WTC11 (cell line): ENCODE data around the gene SERPINA9. TPM values are rescaled to one million over a fixed set of nuclear protein-coding genes. Genes with fewer than 3 reads are reported as not detected.

ENCODE experiments used
- ATAC-seq: fragments of 200-7000 bp; cut with Tn5 transposase; 2 replicates; pipeline ENCODE4 v1.10.0; 2021; ENCODE audit warnings: mild to moderate bottlenecking, moderate library complexity
- CTCF ChIA-PET: fragments of 300-600 bp; sonication (Branson Sonifier 250); formaldehyde crosslinking; loops from one replicate; lab custom pipeline; 2021; ENCODE audit warnings: antibody characterized with exemption; lab: Charles Lee
- POLR2A ChIA-PET: fragments of 350-600 bp; sonication (Branson Sonifier 250); formaldehyde crosslinking; loops from one replicate; lab custom pipeline; 2021; ENCODE audit warnings: antibody characterized with exemption; lab: Charles Lee
- DNase-seq: peaks from one replicate; pipeline ENCODE4 v3.0.0; 2021; ENCODE audit warnings: low spot score
- H3K27ac Mint-ChIP-seq: 2 replicates; pipeline ENCODE4 v1.8.0; 2021; ENCODE audit warnings: mixed read lengths
- H3K27me3 Mint-ChIP-seq: 2 replicates; pipeline ENCODE4 v1.8.0; 2021; ENCODE audit warnings: low read depth, mild to moderate bottlenecking, moderate library complexity, mixed read lengths
- H3K36me3 Mint-ChIP-seq: 2 replicates; pipeline ENCODE4 v1.8.0; 2021; ENCODE audit warnings: mixed read lengths
- H3K4me1 Mint-ChIP-seq: 2 replicates; pipeline ENCODE4 v1.8.0; 2022; ENCODE audit warnings: mixed read lengths
- H3K4me3 Mint-ChIP-seq: 2 replicates; pipeline ENCODE4 v1.8.0; 2021; ENCODE audit warnings: mild to moderate bottlenecking, moderate library complexity, mixed read lengths
- H3K9me3 Mint-ChIP-seq: 2 replicates; pipeline ENCODE4 v1.8.0; 2021; ENCODE audit warnings: mixed read lengths
- CREM ChIP-seq: sonication (generic); formaldehyde crosslinking; IDR thresholded peaks from 2 replicates; pipeline ENCODE4 v1.8.1; 2022; ENCODE audit warnings: mild to moderate bottlenecking, missing genetic modification reagents, moderate library complexity
- ELF4 ChIP-seq: sonication (generic); formaldehyde crosslinking; IDR thresholded peaks from 2 replicates; pipeline ENCODE4 v1.8.1; 2022; ENCODE audit warnings: low read depth, mild to moderate bottlenecking, moderate library complexity, missing genetic modification reagents
- GABPB1 ChIP-seq: sonication (generic); formaldehyde crosslinking; IDR thresholded peaks from 2 replicates; pipeline ENCODE4 v1.8.1; 2023; ENCODE audit warnings: mild to moderate bottlenecking, missing genetic modification reagents
- IRF2 ChIP-seq: sonication (generic); formaldehyde crosslinking; IDR thresholded peaks from 2 replicates; pipeline ENCODE4 v1.8.0; 2022; ENCODE audit warnings: low read depth, missing genetic modification reagents, borderline replicate concordance
- NFATC4 ChIP-seq: fragments of 250-450 bp; sonication (Bioruptor Pico); IDR thresholded peaks from 2 replicates; pipeline ENCODE4 v1.9.0; 2021; ENCODE audit warnings: mild to moderate bottlenecking
- NFYB ChIP-seq: sonication (generic); formaldehyde crosslinking; conservative IDR thresholded peaks from 2 replicates; pipeline ENCODE4 v1.8.0; 2022; ENCODE audit warnings: low read depth, missing genetic modification reagents
- RORB ChIP-seq: fragments of 250-450 bp; sonication (Bioruptor Pico); IDR thresholded peaks from 2 replicates; pipeline ENCODE4 v1.9.0; 2021; ENCODE audit warnings: mild to moderate bottlenecking
- ZNF138 ChIP-seq: sonication (generic); formaldehyde crosslinking; conservative IDR thresholded peaks from 2 replicates; pipeline ENCODE4 v1.8.1; 2022; ENCODE audit warnings: mild to moderate bottlenecking, moderate library complexity, missing genetic modification reagents
- ZNF263 ChIP-seq: sonication (generic); formaldehyde crosslinking; IDR thresholded peaks from 2 replicates; pipeline ENCODE4 v1.8.1; 2022; ENCODE audit warnings: low read depth, mild to moderate bottlenecking, moderate library complexity, missing genetic modification reagents
- ZNF317 ChIP-seq: sonication (generic); formaldehyde crosslinking; IDR thresholded peaks from 2 replicates; pipeline ENCODE4 v1.8.1; 2023; ENCODE audit warnings: low read depth, mild to moderate bottlenecking, moderate library complexity, missing genetic modification reagents, borderline replicate concordance
- ZNF396 ChIP-seq: fragments of 250-450 bp; sonication (Bioruptor Pico); IDR thresholded peaks from 2 replicates; pipeline ENCODE4 v1.8.0; 2021; ENCODE audit warnings: mild to moderate bottlenecking, moderate library complexity, borderline replicate concordance
- total RNA-seq: library from RNA; stranded (reverse); gene quantifications from 3 replicates; pipeline ENCODE4 v1.2.3, GENCODE V29; 2021
- TF ChIP-seq, protein P1 (sequence below): sonication (generic); formaldehyde crosslinking; IDR thresholded peaks from 2 replicates; pipeline ENCODE4 v1.8.1; 2023; ENCODE audit warnings: mild to moderate bottlenecking, missing genetic modification reagents, borderline replicate concordance
- TF ChIP-seq, protein P2 (sequence below): sonication (generic); formaldehyde crosslinking; conservative IDR thresholded peaks from 2 replicates; pipeline ENCODE4 v1.8.1; 2022; ENCODE audit warnings: mild to moderate bottlenecking, missing genetic modification reagents
- TF ChIP-seq, protein P3 (sequence below): sonication (generic); formaldehyde crosslinking; IDR thresholded peaks from 2 replicates; pipeline ENCODE4 v1.8.1; 2023; ENCODE audit warnings: mild to moderate bottlenecking, missing genetic modification reagents
- TF ChIP-seq, protein P4 (sequence below): sonication (generic); formaldehyde crosslinking; IDR thresholded peaks from 2 replicates; pipeline ENCODE4 v1.8.1; 2022; ENCODE audit warnings: mild to moderate bottlenecking, moderate library complexity, missing genetic modification reagents
- TF ChIP-seq, protein P5 (sequence below): sonication (generic); formaldehyde crosslinking; IDR thresholded peaks from 2 replicates; pipeline ENCODE4 v1.8.0; 2022; ENCODE audit warnings: mild to moderate bottlenecking, missing genetic modification reagents
- TF ChIP-seq, protein P6 (sequence below): sonication (generic); formaldehyde crosslinking; IDR thresholded peaks from 2 replicates; pipeline ENCODE4 v1.8.0; 2022; ENCODE audit warnings: mild to moderate bottlenecking, missing genetic modification reagents
- TF ChIP-seq, protein P7 (sequence below): sonication (generic); formaldehyde crosslinking; conservative IDR thresholded peaks from 2 replicates; pipeline ENCODE4 v1.8.1; 2023; ENCODE audit warnings: mild to moderate bottlenecking, low read depth, missing genetic modification reagents, moderate library complexity

SERPINA9 gene
- total RNA-seq, 1 experiment from 2014 or later, result not detected

DNA sequence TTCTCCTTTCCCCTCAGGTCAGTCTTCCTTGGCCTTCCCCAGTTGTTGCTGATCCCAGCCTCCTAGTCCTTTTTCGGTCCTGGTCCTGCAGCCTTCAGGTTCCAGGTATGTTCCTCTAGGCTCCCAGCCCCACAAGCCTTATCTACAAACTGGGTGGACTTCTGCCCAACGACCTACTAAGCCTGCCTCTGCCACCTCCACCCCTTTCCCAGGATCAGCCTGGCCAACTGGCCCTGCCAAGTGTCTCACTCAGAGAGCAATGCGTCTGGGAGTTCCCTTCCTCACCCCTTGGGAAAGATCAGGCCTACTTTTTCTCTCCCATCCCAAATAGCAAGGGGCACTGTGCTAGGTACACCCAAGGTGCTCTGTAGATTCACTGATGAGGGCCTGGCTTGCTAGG lies 33.4 kb upstream of the SERPINA9 start, which contains the start of gene SERPINA12:
Gene SERPINA12 (minus strand): TSS at position 114 of the 400 bp plus-strand sequence. CDS start 11,072 bp downstream, outside the sequence.
- H3K9me3 Mint-ChIP-seq, result no peaks in the 10 kb centered on the region
- no peak within 1 kb of the TSS for H3K27ac Mint-ChIP-seq
- no peaks in the 10 kb centered on the region for H3K27me3 Mint-ChIP-seq
- ChIA-PET POLR2A (no interaction called here), CTCF (interaction anchor here (2.1 to 3.3 kb wide), 2 partner anchors 23 to 75 kb away, joined by 10 to 13 read pairs; no protein-coding TSS in a partner anchor)
- H3K4me3 Mint-ChIP-seq, result no peak within 1 kb of the TSS
- no peak for TF ChIP-seq NFYB (CRISPR knock-in tag)
- TF ChIP-seq, protein P1, sequence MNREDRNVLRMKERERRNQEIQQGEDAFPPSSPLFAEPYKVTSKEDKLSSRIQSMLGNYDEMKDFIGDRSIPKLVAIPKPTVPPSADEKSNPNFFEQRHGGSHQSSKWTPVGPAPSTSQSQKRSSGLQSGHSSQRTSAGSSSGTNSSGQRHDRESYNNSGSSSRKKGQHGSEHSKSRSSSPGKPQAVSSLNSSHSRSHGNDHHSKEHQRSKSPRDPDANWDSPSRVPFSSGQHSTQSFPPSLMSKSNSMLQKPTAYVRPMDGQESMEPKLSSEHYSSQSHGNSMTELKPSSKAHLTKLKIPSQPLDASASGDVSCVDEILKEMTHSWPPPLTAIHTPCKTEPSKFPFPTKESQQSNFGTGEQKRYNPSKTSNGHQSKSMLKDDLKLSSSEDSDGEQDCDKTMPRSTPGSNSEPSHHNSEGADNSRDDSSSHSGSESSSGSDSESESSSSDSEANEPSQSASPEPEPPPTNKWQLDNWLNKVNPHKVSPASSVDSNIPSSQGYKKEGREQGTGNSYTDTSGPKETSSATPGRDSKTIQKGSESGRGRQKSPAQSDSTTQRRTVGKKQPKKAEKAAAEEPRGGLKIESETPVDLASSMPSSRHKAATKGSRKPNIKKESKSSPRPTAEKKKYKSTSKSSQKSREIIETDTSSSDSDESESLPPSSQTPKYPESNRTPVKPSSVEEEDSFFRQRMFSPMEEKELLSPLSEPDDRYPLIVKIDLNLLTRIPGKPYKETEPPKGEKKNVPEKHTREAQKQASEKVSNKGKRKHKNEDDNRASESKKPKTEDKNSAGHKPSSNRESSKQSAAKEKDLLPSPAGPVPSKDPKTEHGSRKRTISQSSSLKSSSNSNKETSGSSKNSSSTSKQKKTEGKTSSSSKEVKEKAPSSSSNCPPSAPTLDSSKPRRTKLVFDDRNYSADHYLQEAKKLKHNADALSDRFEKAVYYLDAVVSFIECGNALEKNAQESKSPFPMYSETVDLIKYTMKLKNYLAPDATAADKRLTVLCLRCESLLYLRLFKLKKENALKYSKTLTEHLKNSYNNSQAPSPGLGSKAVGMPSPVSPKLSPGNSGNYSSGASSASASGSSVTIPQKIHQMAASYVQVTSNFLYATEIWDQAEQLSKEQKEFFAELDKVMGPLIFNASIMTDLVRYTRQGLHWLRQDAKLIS, result no peak
- TF ChIP-seq, protein P2, sequence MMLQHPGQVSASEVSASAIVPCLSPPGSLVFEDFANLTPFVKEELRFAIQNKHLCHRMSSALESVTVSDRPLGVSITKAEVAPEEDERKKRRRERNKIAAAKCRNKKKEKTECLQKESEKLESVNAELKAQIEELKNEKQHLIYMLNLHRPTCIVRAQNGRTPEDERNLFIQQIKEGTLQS, result no peak
- TF ChIP-seq ZNF317 (CRISPR knock-in tag), result no peak
- no peak for TF ChIP-seq ELF4 (CRISPR knock-in tag)
- TF ChIP-seq, protein P3, sequence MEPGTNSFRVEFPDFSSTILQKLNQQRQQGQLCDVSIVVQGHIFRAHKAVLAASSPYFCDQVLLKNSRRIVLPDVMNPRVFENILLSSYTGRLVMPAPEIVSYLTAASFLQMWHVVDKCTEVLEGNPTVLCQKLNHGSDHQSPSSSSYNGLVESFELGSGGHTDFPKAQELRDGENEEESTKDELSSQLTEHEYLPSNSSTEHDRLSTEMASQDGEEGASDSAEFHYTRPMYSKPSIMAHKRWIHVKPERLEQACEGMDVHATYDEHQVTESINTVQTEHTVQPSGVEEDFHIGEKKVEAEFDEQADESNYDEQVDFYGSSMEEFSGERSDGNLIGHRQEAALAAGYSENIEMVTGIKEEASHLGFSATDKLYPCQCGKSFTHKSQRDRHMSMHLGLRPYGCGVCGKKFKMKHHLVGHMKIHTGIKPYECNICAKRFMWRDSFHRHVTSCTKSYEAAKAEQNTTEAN (CRISPR knock-in tag), result no peak
- no peak for TF ChIP-seq ZNF263 (CRISPR knock-in tag)
- no peak for TF ChIP-seq CREM
- TF ChIP-seq, protein P4, sequence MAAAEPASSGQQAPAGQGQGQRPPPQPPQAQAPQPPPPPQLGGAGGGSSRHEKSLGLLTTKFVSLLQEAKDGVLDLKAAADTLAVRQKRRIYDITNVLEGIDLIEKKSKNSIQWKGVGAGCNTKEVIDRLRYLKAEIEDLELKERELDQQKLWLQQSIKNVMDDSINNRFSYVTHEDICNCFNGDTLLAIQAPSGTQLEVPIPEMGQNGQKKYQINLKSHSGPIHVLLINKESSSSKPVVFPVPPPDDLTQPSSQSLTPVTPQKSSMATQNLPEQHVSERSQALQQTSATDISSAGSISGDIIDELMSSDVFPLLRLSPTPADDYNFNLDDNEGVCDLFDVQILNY, result no peak
- TF ChIP-seq, protein P5, sequence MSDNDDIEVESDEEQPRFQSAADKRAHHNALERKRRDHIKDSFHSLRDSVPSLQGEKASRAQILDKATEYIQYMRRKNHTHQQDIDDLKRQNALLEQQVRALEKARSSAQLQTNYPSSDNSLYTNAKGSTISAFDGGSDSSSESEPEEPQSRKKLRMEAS, result no peak
- TF ChIP-seq IRF2 (CRISPR knock-in tag), result no peak
- TF ChIP-seq, protein P6, sequence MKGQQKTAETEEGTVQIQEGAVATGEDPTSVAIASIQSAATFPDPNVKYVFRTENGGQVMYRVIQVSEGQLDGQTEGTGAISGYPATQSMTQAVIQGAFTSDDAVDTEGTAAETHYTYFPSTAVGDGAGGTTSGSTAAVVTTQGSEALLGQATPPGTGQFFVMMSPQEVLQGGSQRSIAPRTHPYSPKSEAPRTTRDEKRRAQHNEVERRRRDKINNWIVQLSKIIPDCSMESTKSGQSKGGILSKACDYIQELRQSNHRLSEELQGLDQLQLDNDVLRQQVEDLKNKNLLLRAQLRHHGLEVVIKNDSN, result no peak
- TF ChIP-seq NFATC4 (CRISPR knock-in tag), result no peak
- TF ChIP-seq ZNF138 (CRISPR knock-in tag), result no peak
- TF ChIP-seq, protein P7, sequence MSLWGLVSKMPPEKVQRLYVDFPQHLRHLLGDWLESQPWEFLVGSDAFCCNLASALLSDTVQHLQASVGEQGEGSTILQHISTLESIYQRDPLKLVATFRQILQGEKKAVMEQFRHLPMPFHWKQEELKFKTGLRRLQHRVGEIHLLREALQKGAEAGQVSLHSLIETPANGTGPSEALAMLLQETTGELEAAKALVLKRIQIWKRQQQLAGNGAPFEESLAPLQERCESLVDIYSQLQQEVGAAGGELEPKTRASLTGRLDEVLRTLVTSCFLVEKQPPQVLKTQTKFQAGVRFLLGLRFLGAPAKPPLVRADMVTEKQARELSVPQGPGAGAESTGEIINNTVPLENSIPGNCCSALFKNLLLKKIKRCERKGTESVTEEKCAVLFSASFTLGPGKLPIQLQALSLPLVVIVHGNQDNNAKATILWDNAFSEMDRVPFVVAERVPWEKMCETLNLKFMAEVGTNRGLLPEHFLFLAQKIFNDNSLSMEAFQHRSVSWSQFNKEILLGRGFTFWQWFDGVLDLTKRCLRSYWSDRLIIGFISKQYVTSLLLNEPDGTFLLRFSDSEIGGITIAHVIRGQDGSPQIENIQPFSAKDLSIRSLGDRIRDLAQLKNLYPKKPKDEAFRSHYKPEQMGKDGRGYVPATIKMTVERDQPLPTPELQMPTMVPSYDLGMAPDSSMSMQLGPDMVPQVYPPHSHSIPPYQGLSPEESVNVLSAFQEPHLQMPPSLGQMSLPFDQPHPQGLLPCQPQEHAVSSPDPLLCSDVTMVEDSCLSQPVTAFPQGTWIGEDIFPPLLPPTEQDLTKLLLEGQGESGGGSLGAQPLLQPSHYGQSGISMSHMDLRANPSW (CRISPR knock-in tag), result no peak
- no peak for TF ChIP-seq GABPB1
- no peak for TF ChIP-seq RORB (CRISPR knock-in tag)
- TF ChIP-seq ZNF396 (CRISPR knock-in tag), result no peak
- no peak for ATAC-seq
- DNase-seq, result no peak
- no peaks in the 10 kb centered on the region for H3K4me1 Mint-ChIP-seq
- H3K36me3 Mint-ChIP-seq, result no peaks in the 10 kb centered on the region
